HG03469 (cell line): ENCODE results near the gene SH3RF3.

ENCODE experiments used
- ATAC-seq: cut with Tn5 transposase; IDR thresholded peaks from one replicate; pipeline ENCODE4 v1.9.1; 2021; ENCODE audit warnings: mild to moderate bottlenecking, moderate library complexity, moderate number of reproducible peaks; ENCODE audit not compliant: unreplicated experiment

SH3RF3 gene

DNA sequence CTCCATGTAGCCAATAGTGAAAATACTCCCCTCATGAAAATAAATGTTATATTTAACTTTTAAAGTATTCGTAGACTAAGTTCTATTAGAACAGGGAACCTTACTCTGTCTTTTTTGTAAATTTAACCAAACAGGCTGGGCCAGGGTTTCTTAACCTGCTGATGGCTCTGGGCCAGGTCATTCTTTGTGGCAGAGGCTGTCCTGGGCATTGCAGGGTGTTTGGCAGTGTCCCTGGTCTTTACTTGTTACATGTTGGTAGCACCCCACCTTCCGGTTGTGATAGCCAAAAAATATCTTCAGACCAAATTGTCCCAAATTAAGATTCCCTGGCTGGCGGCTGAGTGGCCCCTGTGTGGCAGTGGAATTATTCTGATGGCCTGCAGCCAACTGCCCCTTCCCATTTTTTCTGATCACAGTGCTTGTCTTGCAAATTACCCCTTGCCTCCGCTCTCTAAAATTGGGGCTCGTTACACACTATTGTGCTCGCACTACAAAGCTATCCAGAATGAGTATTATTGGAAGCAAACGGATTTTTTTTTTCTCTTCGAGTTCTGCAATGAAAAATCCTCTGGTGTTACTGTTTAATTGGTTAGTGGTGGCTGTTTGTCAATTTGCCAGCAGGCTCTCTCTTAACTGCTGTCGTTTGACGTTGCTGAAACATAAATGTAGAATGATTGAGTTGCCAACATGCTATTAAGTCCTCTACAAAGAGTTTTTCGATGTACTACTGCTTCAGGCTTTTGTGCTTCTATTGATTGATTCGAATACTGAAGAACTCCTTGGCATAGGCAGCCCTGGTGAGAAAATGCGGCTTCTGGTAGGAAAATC is 216.9 kb downstream of the SH3RF3 start:
- no peak for ATAC-seq

DNA sequence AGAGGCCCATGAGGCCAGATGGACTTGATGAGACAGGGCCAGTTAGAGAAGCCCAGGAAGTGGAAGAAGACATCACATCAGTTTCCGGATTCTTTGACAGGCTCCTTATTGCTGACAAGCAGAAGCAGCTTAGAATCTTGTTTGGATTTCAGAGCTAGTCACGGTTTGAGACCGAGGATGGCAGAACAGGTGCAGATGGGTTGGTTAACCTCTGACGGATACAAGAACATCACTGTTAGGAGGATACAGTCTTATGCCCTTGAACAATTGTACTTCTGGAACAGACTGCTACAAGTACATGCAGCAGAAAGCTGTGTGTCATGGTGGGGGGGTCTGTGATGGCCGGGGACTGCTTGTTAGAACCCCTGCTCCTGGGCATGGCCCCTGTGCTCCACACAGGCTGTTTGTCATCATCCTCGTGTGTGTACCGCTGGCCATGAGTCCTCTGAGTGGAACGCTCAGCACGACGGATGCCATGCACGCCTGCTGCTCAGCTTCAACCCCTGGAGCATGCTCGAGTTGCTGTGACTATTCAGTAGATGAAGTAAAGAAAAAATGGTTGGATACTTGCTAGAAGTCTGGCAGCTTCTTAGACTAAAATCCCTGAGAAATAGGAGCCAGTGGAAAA is 217.7 kb downstream of the SH3RF3 start:
- ATAC-seq: no peak

DNA sequence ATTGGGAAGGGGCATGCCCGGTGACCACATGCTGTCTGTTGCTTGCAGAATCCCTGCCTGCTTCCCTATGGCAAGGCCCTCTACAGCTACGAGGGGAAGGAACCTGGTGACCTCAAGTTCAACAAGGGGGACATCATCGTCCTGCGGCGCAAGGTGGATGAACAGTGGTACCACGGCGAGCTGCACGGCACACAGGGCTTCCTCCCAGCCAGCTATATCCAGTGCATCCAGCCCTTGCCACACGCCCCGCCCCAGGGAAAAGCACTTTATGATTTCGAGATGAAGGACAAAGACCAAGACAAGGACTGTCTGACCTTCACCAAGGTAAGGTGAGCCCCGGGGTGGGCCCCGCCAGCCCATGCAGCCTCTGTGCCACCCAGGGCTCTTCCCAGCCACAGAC is 218.6 kb downstream of the SH3RF3 start:
- ATAC-seq: no peak

DNA sequence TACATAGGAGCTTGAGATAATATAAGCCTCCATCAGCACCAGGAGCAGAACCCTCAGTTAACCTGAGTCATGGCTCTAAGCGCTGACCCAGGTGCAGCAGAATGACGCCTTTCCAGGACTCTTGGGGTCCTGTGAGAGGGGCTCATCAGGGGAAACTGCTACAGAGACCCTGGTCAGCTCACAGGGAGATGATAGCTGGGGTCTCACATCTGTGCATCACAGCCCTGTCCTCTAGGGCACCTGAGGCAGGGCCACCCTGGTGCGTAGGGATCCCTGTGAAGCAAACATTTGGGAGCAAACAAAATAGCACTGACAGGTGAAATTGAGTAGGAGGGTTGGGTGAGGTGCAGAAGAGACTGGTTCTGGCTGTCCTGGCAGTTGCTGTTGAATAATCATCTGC is 219.2 kb downstream of the SH3RF3 start:
- no peak for ATAC-seq

DNA sequence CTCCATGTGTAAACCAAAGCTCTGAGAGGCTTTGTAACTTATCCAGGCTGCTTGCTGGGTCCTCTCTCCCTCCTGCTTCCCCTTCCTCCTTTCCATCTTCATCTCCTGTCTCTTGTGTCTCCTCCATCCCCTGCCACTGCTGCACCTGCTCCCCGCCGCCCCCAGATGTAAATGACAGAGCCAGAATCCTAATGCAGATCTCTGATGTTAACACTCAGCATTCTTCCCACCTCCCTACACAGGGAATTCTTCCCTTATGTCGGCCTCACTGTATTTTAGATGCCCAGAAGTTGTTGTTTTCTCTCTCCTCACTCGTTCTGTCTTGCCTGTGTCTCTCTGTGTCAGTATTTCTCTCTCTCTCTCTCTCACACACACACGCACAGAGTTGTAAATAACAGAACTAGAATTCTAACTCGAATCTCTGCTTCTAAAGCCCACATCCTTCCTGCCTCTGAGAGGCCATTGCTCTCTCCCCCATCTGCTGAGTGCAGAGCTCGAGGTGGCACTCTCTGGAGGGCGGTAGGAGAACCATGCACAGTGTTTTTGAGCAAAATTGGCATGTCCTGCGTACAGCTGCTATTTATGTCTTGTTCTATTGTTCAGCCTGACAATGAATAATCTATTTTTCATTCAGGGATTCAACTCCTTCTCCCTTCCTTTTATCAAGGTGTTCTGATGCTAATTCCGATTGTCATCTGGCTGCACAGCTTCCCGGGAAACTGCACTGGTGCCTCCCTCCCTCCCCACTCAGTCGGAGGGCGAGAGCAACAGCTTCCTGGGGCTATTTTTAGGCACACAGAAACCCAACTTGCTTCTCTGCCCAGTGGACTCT is 219.9 kb downstream of the SH3RF3 start:
- ATAC-seq: peak; percentile 67

DNA sequence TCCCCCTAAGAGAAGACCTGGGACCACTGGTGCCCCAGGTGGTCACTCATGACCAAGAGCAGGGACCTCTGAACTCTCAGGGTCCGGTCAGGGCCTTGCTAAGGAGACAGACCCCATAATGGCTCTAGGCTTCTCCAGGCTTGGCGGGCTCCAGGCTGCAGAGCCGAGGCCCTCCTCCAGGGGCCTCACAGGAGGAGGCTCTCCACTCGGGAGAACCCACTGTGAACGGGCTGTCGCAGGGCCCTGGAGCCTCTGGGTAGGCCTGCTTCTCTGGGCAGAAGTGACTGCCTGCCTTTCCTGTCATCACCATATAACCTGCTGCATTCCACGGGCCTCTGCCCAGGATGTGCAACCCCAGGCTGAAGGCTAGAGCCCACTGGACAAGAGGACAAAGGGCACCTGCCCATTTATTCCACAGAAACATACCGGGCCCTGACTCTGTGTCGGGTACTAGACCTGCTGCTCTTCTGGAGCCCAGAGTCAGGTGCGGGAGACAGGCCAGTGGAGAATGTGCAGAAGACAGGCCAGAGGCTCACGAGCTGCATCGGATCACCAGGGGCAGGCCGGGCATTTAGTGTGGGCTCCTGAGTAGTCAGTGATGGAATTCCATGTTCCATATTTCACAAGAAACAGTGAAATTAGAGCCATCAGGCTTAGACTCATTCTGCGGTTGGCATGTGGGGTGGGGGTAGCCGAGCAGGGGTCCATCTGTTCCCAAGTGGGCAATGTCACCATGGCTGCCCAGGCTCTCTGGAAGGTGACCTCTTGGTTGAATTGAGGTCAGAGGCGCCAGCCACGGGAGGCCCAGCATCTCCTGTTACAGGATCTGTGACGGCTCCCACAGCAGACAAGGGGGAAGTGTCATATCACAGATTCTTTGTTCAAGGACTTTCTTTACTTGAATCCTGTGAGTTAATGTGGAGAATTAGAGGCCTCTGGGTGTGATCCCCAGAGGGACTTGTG is 220.8 kb downstream of the SH3RF3 start:
- no peak for ATAC-seq

DNA sequence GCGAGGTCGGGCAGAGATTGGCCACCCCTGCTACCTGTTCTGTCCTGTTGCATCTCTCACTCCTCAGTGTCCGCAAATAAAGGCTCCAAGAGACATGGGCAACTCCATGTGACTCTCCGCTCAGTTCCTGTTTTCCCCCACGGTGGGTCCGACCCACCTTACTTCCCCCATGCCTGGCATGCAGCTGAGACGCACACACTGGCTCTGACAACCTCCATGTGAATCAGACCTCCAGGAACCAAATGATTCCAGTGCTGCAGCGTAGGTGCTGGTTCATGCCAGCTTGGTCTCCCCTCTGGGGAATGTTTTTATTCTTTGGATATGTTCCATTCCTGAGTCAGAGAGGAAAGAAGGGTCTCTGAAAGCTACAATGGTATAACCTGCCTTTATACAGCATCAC is 221.5 kb downstream of the SH3RF3 start:
- ATAC-seq: no peak

DNA sequence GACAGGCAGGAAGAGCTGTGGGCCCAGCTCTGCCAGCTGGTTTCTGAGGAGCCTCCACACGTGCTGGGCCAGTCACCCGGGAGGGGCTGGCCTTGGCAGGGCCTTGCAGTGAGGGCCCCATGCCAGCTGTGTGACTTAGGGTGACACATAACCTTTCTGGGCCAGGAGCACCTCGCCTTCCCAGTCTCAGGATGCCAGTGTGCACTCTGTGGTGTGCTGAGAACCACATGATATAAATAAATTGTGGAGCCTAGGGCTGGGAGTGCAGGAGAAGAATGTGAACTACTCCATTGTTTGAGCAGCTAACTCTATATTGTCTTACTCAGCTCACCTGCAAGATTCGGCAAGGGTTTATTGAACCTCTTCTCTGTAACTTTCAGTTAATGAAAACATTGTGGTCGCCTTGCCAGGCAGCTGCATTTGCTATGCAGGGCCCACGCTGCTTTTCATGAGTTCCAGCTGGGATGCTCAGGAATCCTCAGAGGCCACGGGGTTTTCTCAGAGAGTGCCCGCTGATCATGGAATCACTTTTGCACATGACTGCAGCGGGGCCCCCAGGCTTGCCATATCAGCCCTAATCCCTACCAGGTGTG is 222.3 kb downstream of the SH3RF3 start:
- ATAC-seq: no peak

DNA sequence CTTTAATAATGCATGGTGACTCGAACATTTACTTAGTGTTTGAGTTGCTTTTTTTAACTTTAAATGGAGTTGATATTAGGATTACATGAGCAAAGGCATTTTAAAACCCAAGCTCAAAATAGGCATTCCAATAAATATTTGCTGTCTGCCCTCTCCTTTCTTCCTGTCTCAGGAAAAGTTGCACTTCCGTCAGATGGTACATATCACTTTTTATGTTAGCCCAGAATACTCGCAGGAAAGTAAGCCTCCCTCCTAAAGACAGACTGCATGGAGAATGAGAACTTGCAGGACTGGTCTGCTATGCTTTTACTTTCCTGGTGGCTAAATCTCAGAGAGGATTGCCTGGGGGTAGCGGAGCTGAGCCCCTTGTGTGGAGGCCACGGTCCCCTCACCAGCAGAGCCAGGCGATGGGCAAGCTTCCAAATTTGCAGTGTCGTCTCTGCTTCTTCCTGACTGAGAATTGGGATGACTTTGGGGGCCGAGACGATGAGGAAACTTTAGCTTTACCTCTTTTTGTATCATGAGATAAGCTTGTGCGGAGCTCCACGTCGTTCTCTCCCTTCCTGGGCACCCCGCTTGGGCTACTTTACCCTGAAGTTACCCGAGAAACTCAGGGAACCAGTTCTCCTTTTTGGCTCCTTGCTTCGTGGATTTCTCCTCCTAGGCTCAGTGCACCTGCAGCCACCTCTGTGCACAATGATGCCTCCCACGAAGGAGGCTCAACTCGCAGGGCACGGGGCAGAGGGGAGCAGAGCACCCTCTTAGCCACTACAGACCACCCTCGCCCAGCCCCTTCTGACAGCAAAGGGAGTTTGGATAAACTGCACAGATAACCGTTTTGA is 223.3 kb downstream of the SH3RF3 start:
- no peak for ATAC-seq

DNA sequence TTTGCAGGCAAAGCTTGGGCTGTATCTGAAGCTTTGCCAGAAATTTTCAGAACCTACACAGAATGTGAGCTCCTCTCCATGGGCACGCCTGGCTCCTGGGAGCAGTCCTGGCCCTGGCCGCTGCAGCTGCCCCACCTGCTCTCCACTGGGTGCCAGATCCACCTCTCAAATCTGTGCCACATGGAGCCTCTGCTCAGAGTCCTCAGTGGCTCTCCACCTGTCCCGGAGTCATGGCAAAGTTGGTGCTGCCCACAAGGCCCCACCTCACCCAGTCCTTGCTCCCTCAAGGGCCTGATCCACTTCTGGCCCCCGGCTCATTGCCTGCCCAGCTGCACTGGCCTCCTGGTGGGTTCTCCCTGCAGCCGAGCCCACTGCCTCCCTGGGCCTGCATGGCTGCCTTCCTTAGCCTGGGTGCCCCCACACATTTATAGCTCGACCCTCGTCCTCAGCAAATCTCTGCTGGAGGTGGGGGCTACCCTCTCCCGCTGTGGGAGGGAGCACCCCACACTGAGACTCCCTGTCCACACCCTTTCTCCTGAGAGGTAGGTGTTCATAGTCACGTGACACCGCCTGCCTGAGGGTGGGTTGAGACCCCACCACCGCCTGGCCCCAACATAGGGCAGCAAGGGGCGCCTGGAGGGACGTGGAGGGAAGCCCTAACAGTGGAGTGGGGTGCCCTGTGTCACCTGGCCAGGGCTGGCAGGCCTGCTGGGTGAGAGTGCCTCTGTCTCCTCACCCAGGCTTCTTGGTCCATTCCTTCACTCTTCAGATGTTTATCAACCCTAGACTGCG is 224.1 kb downstream of the SH3RF3 start:
- ATAC-seq: no peak

DNA sequence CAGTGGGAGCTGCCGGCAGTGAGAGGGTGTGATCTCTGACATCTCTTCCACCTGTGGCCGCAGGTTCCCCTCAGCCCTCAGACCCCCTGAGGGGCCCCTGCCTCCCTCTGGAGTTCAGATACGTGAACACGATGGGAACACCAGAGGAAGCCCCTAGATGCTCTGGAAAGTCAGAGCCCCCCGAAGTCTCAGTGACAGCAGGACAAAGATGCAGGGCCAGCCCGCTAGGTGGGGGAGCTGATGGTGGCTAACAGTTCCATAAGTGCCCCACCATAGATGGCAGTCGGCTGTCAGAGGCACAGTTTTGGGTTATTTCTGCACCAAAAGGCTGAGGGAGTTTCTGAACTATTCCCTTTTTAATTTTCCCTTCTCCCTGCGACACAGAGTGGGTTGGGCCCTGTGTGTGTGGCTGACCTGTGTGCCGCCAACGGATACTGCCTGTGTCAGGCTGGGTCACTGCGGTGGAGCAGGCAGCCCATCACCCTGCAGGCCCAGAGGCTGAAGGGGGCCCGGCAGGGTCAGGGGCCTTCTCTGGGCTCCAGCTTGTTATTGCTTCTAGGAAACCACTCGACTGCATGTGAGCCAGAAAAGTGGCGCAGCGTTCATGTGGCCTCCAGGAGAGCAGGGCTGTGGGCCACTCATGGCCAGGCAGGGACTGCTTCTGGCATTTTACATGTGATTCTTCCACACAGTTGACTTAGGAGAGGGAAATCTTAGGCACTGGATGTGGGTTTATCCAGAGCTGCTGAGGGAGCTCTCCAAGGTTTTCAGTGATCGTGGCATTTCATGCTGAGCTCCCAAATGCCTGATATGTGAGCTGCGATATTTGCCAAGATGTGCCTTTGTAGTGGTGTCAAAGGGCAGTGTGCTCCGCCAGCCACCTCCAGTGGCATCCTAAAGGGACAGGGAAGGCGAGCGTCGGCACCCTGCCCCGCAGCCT is 225.1 kb downstream of the SH3RF3 start:
- ATAC-seq: no peak

DNA sequence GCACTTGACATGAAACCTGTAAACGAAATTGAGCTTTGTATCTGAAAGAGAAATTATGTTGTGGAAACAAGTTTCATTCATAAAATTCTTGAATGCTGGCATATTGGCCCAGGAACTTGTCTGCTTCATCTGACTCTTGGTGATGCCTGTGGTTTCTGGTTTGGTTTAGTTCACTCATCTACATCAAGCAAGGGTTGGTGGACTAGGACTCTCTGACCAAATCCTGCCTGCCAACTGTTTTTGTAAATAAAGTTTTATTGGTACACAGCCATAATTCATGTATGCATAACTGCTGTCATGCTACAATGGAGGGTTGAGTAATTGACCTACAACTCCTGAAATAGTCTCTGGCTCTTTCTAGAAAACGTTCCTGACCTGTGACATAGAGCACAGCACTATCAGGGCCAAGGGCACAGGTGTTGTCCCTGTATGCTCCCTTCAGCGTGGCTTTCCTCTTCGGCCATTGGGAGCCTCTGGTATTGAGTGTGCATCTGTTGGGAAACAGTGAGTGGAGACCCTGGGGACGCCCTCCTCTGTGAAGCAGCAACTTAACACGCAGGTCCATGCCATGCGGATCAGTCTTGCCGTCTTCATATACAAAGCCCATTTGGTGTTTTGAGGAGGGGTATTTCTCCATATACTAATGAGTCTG is 226.3 kb downstream of the SH3RF3 start:
- ATAC-seq: no peak

DNA sequence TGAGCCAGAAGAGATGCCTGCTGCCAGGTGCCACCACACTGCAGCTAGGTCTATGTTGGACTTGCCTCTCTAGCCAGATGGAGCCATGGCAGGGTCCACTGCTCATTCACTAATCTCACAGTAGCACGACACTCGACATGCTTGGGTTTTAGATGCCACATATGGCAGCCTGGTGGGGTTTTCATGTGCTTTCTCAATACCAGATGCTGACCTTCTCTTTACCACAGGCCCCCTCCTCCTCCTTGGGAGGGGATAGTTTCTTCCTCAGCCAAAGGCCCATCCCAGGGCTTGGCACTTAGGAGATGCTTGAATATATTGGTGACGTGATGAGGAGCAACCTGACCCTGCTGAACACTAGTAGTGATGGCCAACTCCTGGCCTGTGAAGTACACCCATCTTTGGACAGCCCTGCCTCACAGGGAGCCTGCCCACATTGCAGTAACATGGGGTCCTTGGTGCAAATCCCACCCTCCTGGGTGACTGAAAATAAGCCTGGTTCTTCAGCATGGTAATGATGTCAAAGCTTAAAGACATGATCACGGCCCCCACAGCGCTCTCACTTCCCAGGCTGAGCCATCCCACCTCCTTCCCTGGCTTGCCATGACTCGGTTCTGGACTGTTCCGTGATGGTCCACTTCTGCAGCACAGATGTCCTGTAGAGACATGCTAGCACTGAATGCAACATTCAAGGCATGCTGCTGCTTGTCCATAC is 227.5 kb downstream of the SH3RF3 start:
- ATAC-seq: no peak

DNA sequence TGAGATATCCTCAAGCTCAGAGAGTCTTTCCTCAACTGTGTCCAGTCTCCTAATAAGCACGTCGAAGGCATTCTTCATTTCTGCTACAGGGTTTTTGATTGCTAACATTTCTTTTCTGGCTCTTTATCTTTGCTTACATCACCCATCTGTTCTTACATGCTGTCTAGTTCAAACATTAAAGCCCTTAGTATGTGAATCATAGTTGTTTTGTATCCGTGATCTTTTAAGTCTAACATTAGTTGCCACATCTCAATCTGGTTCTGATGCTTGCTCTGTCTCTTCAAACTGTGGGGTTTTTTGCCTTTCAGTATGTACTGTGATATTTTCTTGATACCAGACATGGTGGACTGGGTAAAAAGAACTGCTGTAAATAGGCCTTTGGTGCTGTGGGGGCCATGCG is 235.2 kb downstream of the SH3RF3 start:
- no peak for ATAC-seq

DNA sequence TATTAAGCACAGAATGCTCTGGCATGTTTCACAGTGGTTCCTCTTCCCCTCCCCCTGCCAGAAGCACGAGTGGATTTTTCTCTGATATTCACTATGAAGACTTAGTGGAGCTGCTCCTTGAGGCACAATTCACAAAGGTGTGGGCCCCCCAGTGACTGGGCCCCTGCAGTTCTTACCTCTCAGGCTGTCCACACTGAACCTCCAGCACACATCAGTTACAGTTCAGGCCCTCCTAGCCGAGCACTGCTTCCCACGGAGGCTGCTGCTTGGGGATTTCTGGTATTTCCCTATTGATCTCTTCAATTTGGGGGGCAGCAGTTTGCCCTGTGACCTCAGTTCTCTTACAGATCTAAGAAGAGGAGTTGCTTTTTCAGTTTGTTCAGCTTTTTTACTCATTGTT is 236.1 kb downstream of the SH3RF3 start:
- no peak for ATAC-seq

DNA sequence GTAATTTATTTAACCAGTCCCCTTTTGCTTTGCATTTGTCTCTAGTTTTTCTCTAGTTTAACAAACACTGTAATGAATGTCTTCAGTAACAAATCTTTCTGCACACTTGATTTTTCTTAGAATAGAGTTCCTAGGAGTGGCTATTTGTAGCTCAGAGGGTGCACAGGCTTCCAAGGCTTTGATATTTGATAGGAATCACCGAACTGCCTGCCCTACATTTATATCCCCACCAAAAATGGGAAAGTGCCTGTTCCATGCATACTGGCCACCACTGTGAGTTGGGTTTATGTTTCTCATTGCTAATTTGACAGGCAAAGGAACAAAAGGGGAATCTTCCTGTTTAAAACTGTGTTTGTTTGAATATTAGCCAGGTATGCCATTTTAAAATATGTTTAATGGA is 238.7 kb downstream of the SH3RF3 start:
- ATAC-seq: no peak
